OCI-LY7 (cell line): ENCODE results near the gene CHCHD5. TPM values are rescaled to one million over a fixed set of nuclear protein-coding genes. Genes with fewer than 3 reads are reported as not detected.

ENCODE experiments used
- BruUV-seq: library from RNA; stranded (reverse); fragments of 400-500 nt; replicated peaks from 2 replicates; lab custom pipeline; 2021; lab: Mats Ljungman, UMichigan
- CTCF ChIA-PET: fragments of 300-600 bp; sonication (Branson Sonifier 250); formaldehyde crosslinking; loops from one replicate; lab custom pipeline; 2022; ENCODE audit warnings: antibody characterized with exemption; ENCODE audit not compliant: unreplicated experiment; lab: Charles Lee
- POLR2A ChIA-PET: fragments of 300-600 bp; sonication (Branson Sonifier 250); formaldehyde crosslinking; loops from one replicate; lab custom pipeline; 2022; ENCODE audit warnings: antibody characterized with exemption; lab: Charles Lee
- DNase-seq: peaks from one replicate; pipeline ENCODE4 v3.0.0-alpha.2; 2015; ENCODE audit warnings: low spot score
- H2AFZ ChIP-seq: fragments of 200-600 bp; sonication (generic), shearing (Covaris generic); 2 replicates; pipeline ENCODE4 v1.6.1; 2014; ENCODE audit warnings: mild to moderate bottlenecking, antibody characterized with exemption, low read length, moderate library complexity
- H3K27ac ChIP-seq: fragments of 200-600 bp; sonication (generic); 2 replicates; pipeline ENCODE4 v1.5.1; 2014; ENCODE audit warnings: mixed run types, low read depth, mild to moderate bottlenecking, moderate library complexity, low read length, inconsistent platforms; ENCODE audit not compliant: poor library complexity, severe bottlenecking
- H3K36me3 ChIP-seq: fragments of 200-600 bp; sonication (generic); 2 replicates; pipeline ENCODE4 v1.6.1; 2014; ENCODE audit warnings: mild to moderate bottlenecking, antibody characterized with exemption, low read length, moderate library complexity, mixed read lengths; ENCODE audit not compliant: insufficient read depth
- H3K4me1 ChIP-seq: fragments of 200-600 bp; sonication (generic); 2 replicates; pipeline ENCODE4 v1.5.1; 2014; ENCODE audit warnings: mild to moderate bottlenecking, low read length; ENCODE audit not compliant: insufficient read depth, poor library complexity, severe bottlenecking
- H3K4me2 ChIP-seq: fragments of 200-600 bp; sonication (generic); 2 replicates; pipeline ENCODE4 v1.6.1; 2014; ENCODE audit warnings: mild to moderate bottlenecking, low read length
- H3K4me3 ChIP-seq: fragments of 200-600 bp; sonication (generic); 2 replicates; pipeline ENCODE4 v1.5.1; 2014; ENCODE audit warnings: mild to moderate bottlenecking, low read depth, low read length; ENCODE audit not compliant: poor library complexity, severe bottlenecking
- H3K79me2 ChIP-seq: fragments of 200-600 bp; sonication (generic); 2 replicates; pipeline ENCODE4 v1.6.1; 2016; ENCODE audit warnings: low read depth, mild to moderate bottlenecking, low read length, moderate library complexity, mixed read lengths; ENCODE audit not compliant: insufficient read depth
- H3K9me2 ChIP-seq: fragments of 200-600 bp; sonication (generic); 2 replicates; pipeline ENCODE4 v1.6.1; 2016; ENCODE audit warnings: mild to moderate bottlenecking, low read length, mixed read lengths; ENCODE audit not compliant: insufficient read depth
- H3K9me3 ChIP-seq: fragments of 200-600 bp; sonication (generic); 2 replicates; pipeline ENCODE4 v1.6.1; 2014; ENCODE audit warnings: mild to moderate bottlenecking, mixed run types, low read length, mixed read lengths
- H4K20me1 ChIP-seq: fragments of 200-600 bp; sonication (generic); 2 replicates; pipeline ENCODE4 v1.6.1; 2014; ENCODE audit warnings: mild to moderate bottlenecking, antibody characterized with exemption, low read length, moderate library complexity, mixed read lengths; ENCODE audit not compliant: insufficient read depth
- EZH2phosphoT487 ChIP-seq: fragments of 200-600 bp; sonication (generic); IDR thresholded peaks from 2 replicates; pipeline ENCODE4 v1.6.1; 2018; ENCODE audit warnings: low read depth, borderline replicate concordance, mild to moderate bottlenecking, mixed run types, antibody characterized with exemption, low read length, moderate library complexity, mixed read lengths
- intact Hi-C: fragments of 100-400 bp; cut with micrococcal nuclease; formaldehyde crosslinking; loops from one replicate; pipeline ENCODE4 v1.10.0; 2022; ENCODE audit not compliant: unreplicated experiment
- total RNA-seq, 2 experiments: library from RNA; depleted of rRNA in 1 of 2; stranded (reverse); fragments of >200 nt in 1 of 2; shearing (Covaris generic) in 1 of 2; gene quantifications; 2 replicates each; pipeline ENCODE4 v1.2.3, GENCODE V29; 2014 to 2022
- TF ChIP-seq, protein P1 (sequence below): fragments of 200-600 bp; sonication (generic); conservative IDR thresholded peaks from 2 replicates; pipeline ENCODE4 v1.5.1; 2014; ENCODE audit warnings: mild to moderate bottlenecking, antibody characterized with exemption, low read length, moderate library complexity, mixed read lengths

The CHCHD5 gene
- total RNA-seq, 2 experiments from 2014 or later: 22.5 to 36.0 TPM

- ChIA-PET CTCF (no interaction called here), POLR2A (interaction anchor here (0.6 to 0.9 kb wide), 2 partner anchors 27 to 69 kb away, joined by 5 to 6 read pairs; no protein-coding TSS in a partner anchor)
- no peaks in the 10 kb centered on the region for H3K4me1 ChIP-seq
- H3K79me2 ChIP-seq: no peaks in the 10 kb centered on the region
- TF ChIP-seq, protein P1, sequence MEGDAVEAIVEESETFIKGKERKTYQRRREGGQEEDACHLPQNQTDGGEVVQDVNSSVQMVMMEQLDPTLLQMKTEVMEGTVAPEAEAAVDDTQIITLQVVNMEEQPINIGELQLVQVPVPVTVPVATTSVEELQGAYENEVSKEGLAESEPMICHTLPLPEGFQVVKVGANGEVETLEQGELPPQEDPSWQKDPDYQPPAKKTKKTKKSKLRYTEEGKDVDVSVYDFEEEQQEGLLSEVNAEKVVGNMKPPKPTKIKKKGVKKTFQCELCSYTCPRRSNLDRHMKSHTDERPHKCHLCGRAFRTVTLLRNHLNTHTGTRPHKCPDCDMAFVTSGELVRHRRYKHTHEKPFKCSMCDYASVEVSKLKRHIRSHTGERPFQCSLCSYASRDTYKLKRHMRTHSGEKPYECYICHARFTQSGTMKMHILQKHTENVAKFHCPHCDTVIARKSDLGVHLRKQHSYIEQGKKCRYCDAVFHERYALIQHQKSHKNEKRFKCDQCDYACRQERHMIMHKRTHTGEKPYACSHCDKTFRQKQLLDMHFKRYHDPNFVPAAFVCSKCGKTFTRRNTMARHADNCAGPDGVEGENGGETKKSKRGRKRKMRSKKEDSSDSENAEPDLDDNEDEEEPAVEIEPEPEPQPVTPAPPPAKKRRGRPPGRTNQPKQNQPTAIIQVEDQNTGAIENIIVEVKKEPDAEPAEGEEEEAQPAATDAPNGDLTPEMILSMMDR: no peak
- TF ChIP-seq EZH2phosphoT487: no peak
- BruUV-seq: no TSS peak
- intact Hi-C loops: loop anchor here (10.0 kb wide), 1 partner anchor 350 kb away; no protein-coding TSS in a partner anchor
- no peaks in the 10 kb centered on the region for H4K20me1 ChIP-seq
- H3K4me2 ChIP-seq: no peak overlapping the region
- no peak overlapping the region for H3K27ac ChIP-seq
- H3K9me3 ChIP-seq: no peaks in the 10 kb centered on the region
- no peaks in the 10 kb centered on the region for H3K9me2 ChIP-seq
- no peaks in the 10 kb centered on the region for H3K36me3 ChIP-seq
- no peak overlapping the region for H3K4me3 ChIP-seq
- DNase-seq: no peak
- H2AFZ ChIP-seq: no peak overlapping the region
These were observed 20.5 kb downstream of the CHCHD5 start for GRCh38 chr2:112604952-112605351.

GRCh38 chr2:112605926-112606325 is 21.5 kb downstream of the CHCHD5 start:
- Histone ChIP-seq H3K4me2 (no peak overlapping the region), H3K4me3 (no peak overlapping the region), H3K4me1 (no peaks in the 10 kb centered on the region), H3K9me3 (no peaks in the 10 kb centered on the region), H4K20me1 (no peaks in the 10 kb centered on the region), H3K9me2 (no peaks in the 10 kb centered on the region), H3K36me3 (no peaks in the 10 kb centered on the region), H3K27ac (no peak overlapping the region), H2AFZ (no peak overlapping the region), H3K79me2 (no peaks in the 10 kb centered on the region)
- TF ChIP-seq, protein P1: no peak
- TF ChIP-seq EZH2phosphoT487: no peak
- no peak for DNase-seq
- no TSS peak for BruUV-seq
- intact Hi-C loops: loop anchor here (10.0 kb wide), 1 partner anchor 349 kb away; no protein-coding TSS in a partner anchor
- ChIA-PET CTCF (interaction anchor here (0.5 kb wide), 1 partner anchor 340 kb away, joined by 3 read pairs; no protein-coding TSS in a partner anchor), POLR2A (no interaction called here)

GRCh38 chr2:112606547-112606946 is 22.1 kb downstream of the CHCHD5 start:
- ChIA-PET CTCF (no interaction called here), POLR2A (no interaction called here)
- no peaks in the 10 kb centered on the region for H3K9me2 ChIP-seq
- no peak overlapping the region for H3K27ac ChIP-seq
- H3K4me2 ChIP-seq: no peak overlapping the region
- H3K4me3 ChIP-seq: no peak overlapping the region
- no peaks in the 10 kb centered on the region for H4K20me1 ChIP-seq
- H2AFZ ChIP-seq: no peak overlapping the region
- no TSS peak for BruUV-seq
- no peaks in the 10 kb centered on the region for H3K79me2 ChIP-seq
- no peak for TF ChIP-seq EZH2phosphoT487
- TF ChIP-seq, protein P1: no peak
- H3K9me3 ChIP-seq: no peaks in the 10 kb centered on the region
- no peaks in the 10 kb centered on the region for H3K4me1 ChIP-seq
- intact Hi-C loops: loop anchor here (10.0 kb wide), 1 partner anchor 348 kb away; no protein-coding TSS in a partner anchor
- H3K36me3 ChIP-seq: no peaks in the 10 kb centered on the region
- no peak for DNase-seq
